Vagina (tissue), 2 donors: ENCODE results near the gene RAPGEF4.

Source experiments
- POLR2A ChIP-seq, 2 donors: fragments of 450-650 bp; IDR thresholded peaks; one replicate each; pipeline ENCODE4 v1.6.1; 2017; ENCODE audit warnings: antibody characterized with exemption in 2 of 2, mild to moderate bottlenecking in 2 of 2, moderate library complexity in 2 of 2
- TF ChIP-seq, protein P1 (sequence below), 3 experiments: fragments of 450-650 bp in 2 of 3; fragments of 200-600 bp in 1 of 3; sonication (generic) in 1 of 3; IDR thresholded peaks; one replicate each; pipeline ENCODE4 v1.5.1; 2017 to 2019; ENCODE audit warnings: antibody characterized with exemption in 3 of 3, mild to moderate bottlenecking in 2 of 3, moderate library complexity in 2 of 3

DNA sequence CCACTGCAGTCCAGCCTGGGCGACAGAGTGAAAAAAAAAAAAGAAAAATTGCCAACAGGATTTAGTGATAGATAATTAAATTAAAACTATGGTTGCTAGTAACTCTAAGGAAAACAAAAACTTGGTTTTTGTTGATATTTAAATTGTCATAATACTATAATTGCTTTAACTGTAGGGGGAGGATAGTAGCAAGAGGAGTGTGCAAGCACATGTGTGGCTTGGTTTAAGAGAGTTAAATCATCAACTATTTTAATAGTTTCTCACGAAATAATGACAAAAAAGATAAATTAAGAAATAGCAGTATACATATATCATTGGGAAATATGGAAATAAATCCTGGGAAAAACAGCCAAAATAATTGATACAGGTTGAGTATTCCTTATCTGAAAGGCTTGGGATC lies 27.4 kb upstream of the RAPGEF4 start:
- TF ChIP-seq, protein P1, sequence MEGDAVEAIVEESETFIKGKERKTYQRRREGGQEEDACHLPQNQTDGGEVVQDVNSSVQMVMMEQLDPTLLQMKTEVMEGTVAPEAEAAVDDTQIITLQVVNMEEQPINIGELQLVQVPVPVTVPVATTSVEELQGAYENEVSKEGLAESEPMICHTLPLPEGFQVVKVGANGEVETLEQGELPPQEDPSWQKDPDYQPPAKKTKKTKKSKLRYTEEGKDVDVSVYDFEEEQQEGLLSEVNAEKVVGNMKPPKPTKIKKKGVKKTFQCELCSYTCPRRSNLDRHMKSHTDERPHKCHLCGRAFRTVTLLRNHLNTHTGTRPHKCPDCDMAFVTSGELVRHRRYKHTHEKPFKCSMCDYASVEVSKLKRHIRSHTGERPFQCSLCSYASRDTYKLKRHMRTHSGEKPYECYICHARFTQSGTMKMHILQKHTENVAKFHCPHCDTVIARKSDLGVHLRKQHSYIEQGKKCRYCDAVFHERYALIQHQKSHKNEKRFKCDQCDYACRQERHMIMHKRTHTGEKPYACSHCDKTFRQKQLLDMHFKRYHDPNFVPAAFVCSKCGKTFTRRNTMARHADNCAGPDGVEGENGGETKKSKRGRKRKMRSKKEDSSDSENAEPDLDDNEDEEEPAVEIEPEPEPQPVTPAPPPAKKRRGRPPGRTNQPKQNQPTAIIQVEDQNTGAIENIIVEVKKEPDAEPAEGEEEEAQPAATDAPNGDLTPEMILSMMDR (IDR thresholded peaks at IDR 0.05): no peak
- no peak for TF ChIP-seq POLR2A (IDR thresholded peaks at IDR 0.05)
